Measurements from ENCODE around the gene MARCHF11.

The MARCHF11 gene

DNA sequence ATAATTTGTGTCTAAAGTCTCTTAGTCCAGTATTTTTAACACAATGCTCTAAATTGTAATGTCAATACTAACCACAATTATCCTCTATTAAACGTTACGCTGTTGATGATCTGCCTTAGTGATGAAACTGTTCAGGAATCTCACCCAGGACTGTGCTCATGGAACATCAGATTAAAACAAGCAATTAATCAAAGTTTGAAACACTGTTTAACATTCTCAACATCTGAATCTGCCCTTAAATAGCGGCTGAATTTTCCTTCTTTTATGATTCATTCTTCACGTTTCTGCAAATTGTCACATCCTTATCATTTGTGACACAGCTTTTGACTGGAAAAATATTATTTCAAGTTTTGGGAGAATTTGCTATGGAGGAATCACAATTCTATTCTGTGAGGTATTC lies 113.8 kb downstream of the MARCHF11 start:
- Histone ChIP-seq H3K9me3 (ENCODE audit: control insufficient read depth in 5 of 5, low read length in 5 of 5) (peaks cover 0 to 4% (median 0%) of the 10 kb centered on the region in 5 donors), H3K36me3 (ENCODE audit: control insufficient read depth in 5 of 5, insufficient read depth in 5 of 5, low read length in 5 of 5) (no peaks in the 10 kb centered on the region), H3K4me3 (ENCODE audit: low read depth in 1 of 5, low read length in 5 of 5) (no peak overlapping the region), H3K9ac (ENCODE audit: low read length in 5 of 5) (no peak overlapping the region), H3K27ac (ENCODE audit: low read depth, low read length) (no peak overlapping the region), H3K27me3 (ENCODE audit: control insufficient read depth in 5 of 5, insufficient read depth in 4 of 5, low read length in 5 of 5) (peaks cover 0 to 3% (median 0%) of the 10 kb centered on the region in 5 donors), H3K4me1 (ENCODE audit: control insufficient read depth in 5 of 5, insufficient read depth in 5 of 5, low read length in 5 of 5) (no peaks in the 10 kb centered on the region)

DNA sequence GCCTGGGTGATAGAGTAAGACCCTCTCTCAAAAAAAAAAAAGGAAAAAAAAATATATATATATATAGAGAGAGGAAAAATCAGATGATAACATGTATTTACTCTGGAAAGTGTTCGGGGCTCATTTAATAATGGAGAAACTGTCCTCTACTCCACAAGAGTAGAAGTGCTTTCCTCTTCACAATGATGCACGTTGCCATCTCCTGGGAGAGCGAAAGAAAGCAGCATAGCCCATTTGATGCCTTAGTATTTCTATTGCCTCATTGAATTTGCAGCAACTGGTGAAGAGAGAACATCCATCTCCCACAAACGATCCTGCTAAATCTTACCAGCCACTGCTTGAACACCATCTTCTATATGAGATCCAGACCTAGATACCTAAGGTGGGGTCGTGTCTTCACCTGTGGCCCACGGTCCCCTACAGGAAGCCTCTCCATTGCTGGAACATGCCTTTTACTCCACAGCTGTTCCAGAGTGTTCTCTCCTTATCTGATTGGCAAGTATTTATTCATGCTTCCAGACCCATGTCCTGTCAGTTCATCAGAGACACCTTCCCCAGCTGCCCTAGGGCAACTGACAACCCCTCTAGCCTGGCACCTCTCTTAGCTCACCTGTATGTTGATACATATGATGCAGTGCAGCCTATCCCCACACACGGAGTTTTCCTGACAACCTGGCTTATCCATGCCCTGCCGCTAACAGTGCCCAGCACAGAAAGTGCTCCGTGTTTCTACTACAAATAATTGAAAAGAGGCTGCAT lies 115.3 kb downstream of the MARCHF11 start:
- Histone ChIP-seq H3K4me3 (ENCODE audit: low read depth in 1 of 5, low read length in 5 of 5) (no peak overlapping the region), H3K36me3 (ENCODE audit: control insufficient read depth in 5 of 5, insufficient read depth in 5 of 5, low read length in 5 of 5) (no peaks in the 10 kb centered on the region), H3K9me3 (ENCODE audit: control insufficient read depth in 5 of 5, low read length in 5 of 5) (peaks cover 0 to 5% (median 0%) of the 10 kb centered on the region in 5 donors), H3K27ac (ENCODE audit: low read depth, low read length) (no peak overlapping the region), H3K9ac (ENCODE audit: low read length in 5 of 5) (no peak overlapping the region), H3K27me3 (ENCODE audit: control insufficient read depth in 5 of 5, insufficient read depth in 4 of 5, low read length in 5 of 5) (peaks cover 0 to 4% (median 0%) of the 10 kb centered on the region in 5 donors), H3K4me1 (ENCODE audit: control insufficient read depth in 5 of 5, insufficient read depth in 5 of 5, low read length in 5 of 5) (no peaks in the 10 kb centered on the region)

DNA sequence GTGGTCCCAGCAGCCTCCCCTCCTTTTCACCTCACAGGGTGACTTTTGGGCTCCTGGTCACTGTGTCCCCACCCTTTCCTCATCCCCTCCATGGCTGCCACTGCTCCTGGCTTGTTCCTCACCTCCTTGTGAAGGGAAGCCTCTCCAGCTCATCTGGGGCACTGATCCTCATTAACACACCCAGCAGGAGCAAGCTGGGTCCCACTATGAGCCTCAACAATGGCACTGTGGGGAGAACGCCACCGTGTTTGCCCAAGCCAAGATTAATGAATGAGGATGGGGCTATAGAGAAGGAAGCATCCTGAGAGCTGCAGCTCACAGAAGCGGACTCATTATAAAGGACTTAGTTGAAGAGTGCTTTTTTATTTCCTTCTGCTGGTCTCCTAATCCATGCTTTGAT lies 118.4 kb downstream of the MARCHF11 start:
- Histone ChIP-seq H3K27me3 (ENCODE audit: control insufficient read depth in 5 of 5, insufficient read depth in 4 of 5, low read length in 5 of 5) (peaks cover 0 to 4% (median 0%) of the 10 kb centered on the region in 5 donors), H3K9me3 (ENCODE audit: control insufficient read depth in 5 of 5, low read length in 5 of 5) (peaks cover 0 to 5% (median 0%) of the 10 kb centered on the region in 5 donors), H3K4me1 (ENCODE audit: control insufficient read depth in 5 of 5, insufficient read depth in 5 of 5, low read length in 5 of 5) (no peaks in the 10 kb centered on the region), H3K9ac (ENCODE audit: low read length in 5 of 5) (no peak overlapping the region), H3K4me3 (ENCODE audit: low read depth in 1 of 5, low read length in 5 of 5) (no peak overlapping the region), H3K27ac (ENCODE audit: low read depth, low read length) (no peak overlapping the region), H3K36me3 (ENCODE audit: control insufficient read depth in 5 of 5, insufficient read depth in 5 of 5, low read length in 5 of 5) (no peaks in the 10 kb centered on the region)

DNA sequence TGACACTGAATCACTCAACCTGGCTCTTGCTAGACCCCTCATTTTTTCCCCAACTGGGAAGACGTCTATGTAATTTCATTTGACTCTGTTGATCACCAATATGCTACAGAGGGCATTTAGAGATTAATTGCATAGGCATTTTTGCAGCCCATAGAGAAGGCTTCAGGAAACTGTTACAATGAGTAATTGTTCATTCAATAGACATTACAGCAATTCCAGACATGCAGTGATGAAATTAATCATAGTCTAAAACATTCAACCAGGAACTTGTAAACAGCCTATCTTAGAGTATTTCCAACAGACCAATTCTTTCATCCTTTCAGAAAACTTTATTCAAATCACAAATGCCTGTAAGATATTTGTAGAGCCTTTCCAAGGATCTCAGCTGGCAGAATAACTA lies 122.3 kb downstream of the MARCHF11 start:
- Histone ChIP-seq H3K9ac (ENCODE audit: low read length in 5 of 5) (no peak overlapping the region), H3K27me3 (ENCODE audit: control insufficient read depth in 5 of 5, insufficient read depth in 4 of 5, low read length in 5 of 5) (peaks cover 0 to 4% (median 0%) of the 10 kb centered on the region in 5 donors), H3K27ac (ENCODE audit: low read depth, low read length) (no peak overlapping the region), H3K36me3 (ENCODE audit: control insufficient read depth in 5 of 5, insufficient read depth in 5 of 5, low read length in 5 of 5) (no peaks in the 10 kb centered on the region), H3K9me3 (ENCODE audit: control insufficient read depth in 5 of 5, low read length in 5 of 5) (peaks cover 0 to 5% (median 0%) of the 10 kb centered on the region in 5 donors), H3K4me3 (ENCODE audit: low read depth in 1 of 5, low read length in 5 of 5) (no peak overlapping the region), H3K4me1 (ENCODE audit: control insufficient read depth in 5 of 5, insufficient read depth in 5 of 5, low read length in 5 of 5) (no peaks in the 10 kb centered on the region)

DNA sequence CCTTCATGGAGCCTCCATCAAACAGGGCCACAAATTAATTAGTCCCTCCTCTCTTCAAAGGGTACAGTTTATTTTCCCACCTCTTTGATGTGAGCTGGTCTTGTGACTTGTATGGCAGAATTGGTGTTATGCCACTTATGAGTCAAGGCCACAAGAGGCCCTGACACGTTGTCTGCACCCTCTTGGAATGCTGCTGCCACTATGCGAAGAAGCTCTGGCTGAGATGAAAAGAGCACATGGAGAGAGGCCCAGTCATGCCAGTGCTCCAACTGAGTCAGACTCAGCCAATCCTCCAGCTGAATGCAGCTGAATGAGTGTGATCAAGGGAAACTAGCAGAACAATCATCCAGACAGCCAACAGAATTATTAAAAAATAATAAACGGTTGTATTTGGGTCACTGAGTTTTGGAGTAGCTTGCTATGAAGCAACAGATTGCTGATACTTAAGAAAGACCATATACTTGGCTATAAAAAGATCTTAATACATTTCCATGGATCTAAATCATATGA lies 128.3 kb downstream of the MARCHF11 start:
- H3K27me3 ChIP-seq (ENCODE audit: control insufficient read depth in 5 of 5, insufficient read depth in 4 of 5, low read length in 5 of 5) = no peaks in the 10 kb centered on the region
- no peaks in the 10 kb centered on the region for H3K9me3 ChIP-seq (ENCODE audit: control insufficient read depth in 5 of 5, low read length in 5 of 5)
- H3K9ac ChIP-seq (ENCODE audit: low read length in 5 of 5) = no peak overlapping the region
- H3K36me3 ChIP-seq (ENCODE audit: control insufficient read depth in 5 of 5, insufficient read depth in 5 of 5, low read length in 5 of 5) = no peaks in the 10 kb centered on the region
- no peaks in the 10 kb centered on the region for H3K4me1 ChIP-seq (ENCODE audit: control insufficient read depth in 5 of 5, insufficient read depth in 5 of 5, low read length in 5 of 5)
- no peak overlapping the region for H3K27ac ChIP-seq (ENCODE audit: low read depth, low read length)
- H3K4me3 ChIP-seq (ENCODE audit: low read depth in 1 of 5, low read length in 5 of 5) = no peak overlapping the region

DNA sequence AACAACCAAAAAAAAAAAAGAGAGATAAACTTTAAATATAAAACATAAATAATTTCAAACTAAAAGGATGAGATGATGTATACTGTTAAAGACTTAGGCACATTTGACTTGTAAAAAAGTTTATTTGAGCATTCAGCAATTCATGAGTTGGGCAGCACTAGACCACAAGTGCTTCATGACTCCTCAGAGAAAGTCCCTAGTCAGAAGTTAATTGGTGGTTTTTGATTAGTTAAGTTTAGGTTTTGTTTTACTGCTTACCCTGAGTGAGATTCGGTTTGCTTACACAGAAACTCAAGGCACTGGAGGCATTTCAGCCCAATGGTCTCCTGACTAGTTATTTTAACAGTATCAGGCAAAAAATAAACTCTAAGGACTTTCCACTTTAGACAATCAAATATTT lies 129.2 kb downstream of the MARCHF11 start:
- H3K27ac ChIP-seq (ENCODE audit: low read depth, low read length) = no peak overlapping the region
- H3K9me3 ChIP-seq (ENCODE audit: control insufficient read depth in 5 of 5, low read length in 5 of 5) = no peaks in the 10 kb centered on the region
- H3K4me1 ChIP-seq (ENCODE audit: control insufficient read depth in 5 of 5, insufficient read depth in 5 of 5, low read length in 5 of 5) = no peaks in the 10 kb centered on the region
- H3K9ac ChIP-seq (ENCODE audit: low read length in 5 of 5) = no peak overlapping the region
- no peaks in the 10 kb centered on the region for H3K36me3 ChIP-seq (ENCODE audit: control insufficient read depth in 5 of 5, insufficient read depth in 5 of 5, low read length in 5 of 5)
- no peaks in the 10 kb centered on the region for H3K27me3 ChIP-seq (ENCODE audit: control insufficient read depth in 5 of 5, insufficient read depth in 4 of 5, low read length in 5 of 5)
- no peak overlapping the region for H3K4me3 ChIP-seq (ENCODE audit: low read depth in 1 of 5, low read length in 5 of 5)

DNA sequence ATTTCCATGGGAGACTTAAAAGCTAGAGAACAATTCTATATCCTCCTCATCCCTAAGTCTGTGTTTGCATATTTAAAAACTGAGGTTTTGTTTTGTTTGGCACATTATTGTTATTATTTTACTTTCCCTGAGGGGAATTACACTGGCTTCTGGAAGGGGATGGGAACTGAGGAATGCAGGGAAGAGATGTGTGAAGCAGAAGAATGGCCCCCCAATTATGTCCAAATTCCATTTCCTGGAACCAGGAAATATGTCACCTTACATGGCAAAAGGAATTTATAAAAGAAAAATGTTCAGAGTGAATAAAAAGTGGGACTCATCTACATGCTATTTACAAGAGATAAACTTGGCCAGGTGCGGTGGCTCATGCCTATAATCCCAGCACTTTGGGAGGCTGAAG lies 129.8 kb downstream of the MARCHF11 start:
- H3K4me1 ChIP-seq (ENCODE audit: control insufficient read depth in 5 of 5, insufficient read depth in 5 of 5, low read length in 5 of 5) = no peaks in the 10 kb centered on the region

DNA sequence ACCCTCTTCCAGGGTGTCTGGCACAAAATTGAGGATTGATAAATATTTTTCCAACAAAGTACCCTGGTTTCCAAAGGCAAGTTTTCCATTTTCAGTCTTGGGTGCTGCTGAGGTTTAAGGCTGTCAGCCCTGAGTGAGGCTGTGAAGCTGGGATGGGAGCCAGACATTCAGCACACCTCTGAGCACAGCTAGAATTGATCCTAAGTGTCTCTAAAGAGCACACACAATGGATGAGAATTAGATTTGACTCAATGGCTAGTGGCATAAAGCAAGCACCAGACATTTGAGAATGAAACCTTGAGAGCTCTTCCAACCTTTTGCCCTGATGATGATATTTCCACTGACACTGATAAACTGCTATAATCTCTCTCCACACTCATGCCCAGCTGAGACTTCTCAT lies 131.5 kb downstream of the MARCHF11 start:
- H3K4me3 ChIP-seq (ENCODE audit: low read depth in 1 of 5, low read length in 5 of 5) = no peak overlapping the region
- no peaks in the 10 kb centered on the region for H3K9me3 ChIP-seq (ENCODE audit: control insufficient read depth in 5 of 5, low read length in 5 of 5)
- H3K9ac ChIP-seq (ENCODE audit: low read length in 5 of 5) = no peak overlapping the region
- H3K27me3 ChIP-seq (ENCODE audit: control insufficient read depth in 5 of 5, insufficient read depth in 4 of 5, low read length in 5 of 5) = no peaks in the 10 kb centered on the region
- no peak overlapping the region for H3K27ac ChIP-seq (ENCODE audit: low read depth, low read length)
- no peaks in the 10 kb centered on the region for H3K4me1 ChIP-seq (ENCODE audit: control insufficient read depth in 5 of 5, insufficient read depth in 5 of 5, low read length in 5 of 5)
- no peaks in the 10 kb centered on the region for H3K36me3 ChIP-seq (ENCODE audit: control insufficient read depth in 5 of 5, insufficient read depth in 5 of 5, low read length in 5 of 5)

More for the DNA sequence above, 129.8 kb downstream of the MARCHF11 start:
- Histone ChIP-seq H3K36me3 (ENCODE audit: control insufficient read depth in 5 of 5, insufficient read depth in 5 of 5, low read length in 5 of 5) (no peaks in the 10 kb centered on the region), H3K27ac (ENCODE audit: low read depth, low read length) (no peak overlapping the region), H3K4me3 (ENCODE audit: low read depth in 1 of 5, low read length in 5 of 5) (no peak overlapping the region), H3K27me3 (ENCODE audit: control insufficient read depth in 5 of 5, insufficient read depth in 4 of 5, low read length in 5 of 5) (no peaks in the 10 kb centered on the region), H3K9me3 (ENCODE audit: control insufficient read depth in 5 of 5, low read length in 5 of 5) (no peaks in the 10 kb centered on the region), H3K9ac (ENCODE audit: low read length in 5 of 5) (no peak overlapping the region)

DNA sequence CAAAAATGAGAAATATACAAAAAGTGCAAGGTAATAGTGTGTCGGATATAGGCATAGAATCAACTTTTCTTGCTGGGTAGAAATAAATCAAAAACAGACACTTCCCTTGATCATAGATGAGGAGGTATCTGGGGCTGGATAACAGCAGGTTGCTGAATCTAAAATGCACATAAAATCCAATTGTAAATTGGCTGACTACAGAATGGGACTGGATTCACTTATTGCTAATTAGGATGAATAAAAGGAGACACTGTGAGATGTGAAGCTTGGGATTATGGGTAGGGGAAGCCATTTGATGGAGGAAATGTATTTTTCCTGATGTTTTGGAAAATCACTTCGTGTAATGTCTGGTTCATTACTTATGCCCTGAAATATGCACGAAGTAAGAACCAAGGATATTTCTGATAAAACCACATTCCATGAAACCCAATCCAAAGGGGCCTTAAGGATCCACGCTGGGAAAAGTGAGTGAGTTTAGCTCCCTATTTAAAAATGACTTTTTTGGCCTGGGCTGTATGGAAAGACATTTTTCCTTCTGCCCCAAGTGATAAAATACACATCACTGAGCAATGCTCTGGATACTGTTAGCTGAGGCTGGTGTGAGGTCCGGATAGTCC lies 136.1 kb downstream of the MARCHF11 start:
- H3K9ac ChIP-seq (ENCODE audit: low read length in 5 of 5) = no peak overlapping the region
- no peaks in the 10 kb centered on the region for H3K27me3 ChIP-seq (ENCODE audit: control insufficient read depth in 5 of 5, insufficient read depth in 4 of 5, low read length in 5 of 5)
- H3K4me3 ChIP-seq (ENCODE audit: low read depth in 1 of 5, low read length in 5 of 5) = no peak overlapping the region
- no peaks in the 10 kb centered on the region for H3K4me1 ChIP-seq (ENCODE audit: control insufficient read depth in 5 of 5, insufficient read depth in 5 of 5, low read length in 5 of 5)
- no peaks in the 10 kb centered on the region for H3K9me3 ChIP-seq (ENCODE audit: control insufficient read depth in 5 of 5, low read length in 5 of 5)
- no peak overlapping the region for H3K27ac ChIP-seq (ENCODE audit: low read depth, low read length)
- no peaks in the 10 kb centered on the region for H3K36me3 ChIP-seq (ENCODE audit: control insufficient read depth in 5 of 5, insufficient read depth in 5 of 5, low read length in 5 of 5)

DNA sequence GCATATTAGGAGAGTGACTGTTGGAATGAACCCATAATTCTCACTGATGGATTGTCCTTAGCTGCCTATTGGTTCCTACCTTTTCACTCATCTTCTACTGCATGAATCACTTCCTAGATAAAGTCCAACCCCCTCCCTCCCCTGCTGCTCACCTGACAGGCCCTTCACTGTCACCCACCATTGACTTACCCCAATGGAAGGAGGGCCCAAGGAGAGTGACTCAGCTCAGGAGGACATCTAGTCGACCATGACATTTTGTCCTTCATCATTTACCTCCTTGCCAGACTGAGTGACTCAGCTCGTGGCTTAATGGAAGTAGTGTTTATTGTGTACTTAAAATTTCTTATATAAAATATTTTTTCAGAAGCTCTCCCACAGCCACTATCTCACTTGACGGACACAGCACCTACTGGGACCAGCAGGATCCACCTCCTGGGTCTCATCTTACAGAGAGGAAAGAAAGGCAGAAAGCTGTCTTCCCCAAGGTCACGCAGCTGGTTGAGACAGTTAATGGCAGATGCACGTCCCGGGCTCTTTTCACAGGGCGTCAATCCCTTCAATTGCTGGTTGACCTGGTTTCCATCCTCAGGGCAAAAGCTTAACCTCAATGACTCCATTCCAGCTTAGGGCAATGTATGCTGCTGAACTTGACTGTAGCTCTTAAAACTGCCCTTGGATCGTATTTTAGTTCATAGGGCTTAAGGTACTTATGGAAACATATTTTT lies 142.3 kb downstream of the MARCHF11 start:
- Histone ChIP-seq H3K4me1 (ENCODE audit: control insufficient read depth in 5 of 5, insufficient read depth in 5 of 5, low read length in 5 of 5) (peaks cover 0 to 19% (median 14%) of the 10 kb centered on the region in 5 donors), H3K9me3 (ENCODE audit: control insufficient read depth in 5 of 5, low read length in 5 of 5) (no peaks in the 10 kb centered on the region), H3K4me3 (ENCODE audit: low read depth in 1 of 5, low read length in 5 of 5) (no peak overlapping the region), H3K27ac (ENCODE audit: low read depth, low read length) (no peak overlapping the region), H3K9ac (ENCODE audit: low read length in 5 of 5) (no peak overlapping the region), H3K27me3 (ENCODE audit: control insufficient read depth in 5 of 5, insufficient read depth in 4 of 5, low read length in 5 of 5) (no peaks in the 10 kb centered on the region), H3K36me3 (ENCODE audit: control insufficient read depth in 5 of 5, insufficient read depth in 5 of 5, low read length in 5 of 5) (no peaks in the 10 kb centered on the region)

All from subcutaneous abdominal adipose tissue (tissue), 5 donors.